A375 (cell line): Measurements from ENCODE around the gene UGDH. TPM values are rescaled to one million over a fixed set of nuclear protein-coding genes. Genes with fewer than 3 reads are reported as not detected.

Experiments used
- total RNA-seq: library from RNA; depleted of rRNA; stranded (reverse); fragments of >200 nt; shearing (Covaris generic); gene quantifications from 2 replicates; pipeline ENCODE4 v1.2.3, GENCODE V29; 2014; rRNA removed

UGDH gene
- total RNA-seq = 23.6 and 36.9 TPM in 2 replicates

DNA sequence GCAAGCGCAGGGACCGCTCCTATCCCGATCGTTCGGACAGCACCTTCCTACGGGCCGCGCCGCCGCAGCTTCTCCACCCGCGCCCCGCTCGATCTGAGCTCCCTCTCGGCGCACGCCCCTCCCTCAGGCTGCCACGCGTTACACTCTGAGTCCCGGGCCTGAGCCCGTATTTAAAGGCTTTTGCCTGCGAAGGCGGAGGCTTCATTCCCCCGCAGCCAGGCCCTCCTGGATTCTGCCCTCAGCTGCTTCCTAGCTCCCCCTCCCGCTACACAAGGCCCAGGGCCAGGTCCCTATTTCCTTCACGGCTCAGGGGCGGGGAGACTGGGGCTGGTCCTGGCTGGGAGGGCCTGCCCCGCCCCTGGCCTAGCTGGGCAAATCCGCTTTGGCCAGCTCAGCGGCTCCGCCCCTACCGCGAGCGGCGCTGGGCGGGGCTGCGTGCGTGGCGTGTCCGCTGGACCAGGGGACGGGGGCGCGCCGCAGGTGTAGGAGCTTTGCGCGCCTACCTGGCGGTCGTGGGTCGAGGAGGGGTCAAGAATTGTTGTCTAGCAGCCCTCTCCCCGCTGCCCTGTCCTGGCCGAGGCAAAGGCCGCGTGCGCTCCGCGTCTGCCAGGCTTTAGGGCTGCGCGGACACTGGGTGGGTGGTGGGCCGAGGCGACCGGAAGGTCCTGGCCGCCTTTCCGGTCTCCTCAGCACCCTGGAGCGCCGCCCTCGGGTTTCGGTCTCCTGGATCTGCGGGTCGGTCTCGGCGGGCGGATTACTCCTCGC is at the start of gene UGDH:
TSS of gene UGDH (minus strand) at position 144 of the 765 bp plus-strand sequence. CDS start 5,927 bp downstream, outside the sequence.

DNA sequence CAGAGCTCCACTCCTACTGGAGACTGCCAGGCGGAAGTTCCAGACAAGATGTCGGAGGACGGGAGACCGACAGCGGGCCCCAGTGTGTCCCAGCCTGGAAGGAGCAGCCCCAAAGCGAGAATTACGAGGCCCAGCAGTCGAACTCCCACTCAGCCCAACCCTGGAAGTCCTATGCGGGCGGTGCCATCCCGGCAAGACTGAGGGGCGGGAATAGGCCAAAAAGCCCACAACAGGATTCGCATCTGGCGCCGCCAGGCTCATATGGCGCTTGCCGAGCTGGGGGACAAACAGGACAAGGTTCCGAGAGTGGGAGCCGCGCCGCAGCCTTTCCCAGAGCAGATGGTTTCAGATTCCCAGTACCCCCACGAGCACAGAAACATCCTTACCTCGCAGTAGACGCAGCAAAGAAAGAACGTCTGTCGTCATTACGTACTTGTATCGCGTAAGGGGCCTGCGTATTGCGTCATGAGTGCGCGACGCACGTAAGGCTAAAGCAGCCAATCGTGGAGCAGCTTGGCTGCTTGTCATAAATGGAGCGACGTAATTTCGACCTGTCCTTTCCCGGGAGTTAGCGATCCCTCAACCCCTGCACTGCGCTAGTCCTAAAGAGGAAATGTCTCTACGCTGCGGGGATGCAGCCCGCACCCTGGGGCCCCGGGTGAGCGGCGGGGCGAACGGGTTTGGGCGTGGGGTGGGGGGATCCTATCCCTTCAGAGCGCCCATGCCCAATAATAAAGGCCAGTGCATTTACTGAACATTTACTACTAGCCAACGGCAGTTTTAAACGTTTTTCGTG is 68.5 kb downstream of the UGDH start, which contains the start of the genes LIAS and RPL9:
TSS of gene LIAS (plus strand) at position 552 of the 796 bp plus-strand sequence. CDS start at position 614, 62 bp downstream.
TSS of gene RPL9 (minus strand) at position 418 of the 796 bp plus-strand sequence. CDS start 483 bp downstream, outside the sequence.

Other genes with a start within 250 kb of the UGDH start
- 99.4 and 101 TPM in 2 replicates for gene RFC1, start 161.1 kb downstream of the UGDH start, total RNA-seq
- not detected in 2 replicates for gene KLB, start 120.5 kb downstream of the UGDH start, total RNA-seq
- 4,442 and 5,509 TPM in 2 replicates for gene RPL9, start 68.5 kb downstream of the UGDH start, total RNA-seq
- gene LIAS, start 68.4 kb downstream of the UGDH start, total RNA-seq = 8.1 and 12.8 TPM in 2 replicates
- 3.1 and 5.0 TPM in 2 replicates for gene SMIM14, start 111.4 kb upstream of the UGDH start, total RNA-seq
- 34.1 and 68.3 TPM in 2 replicates for gene UBE2K, start 170.7 kb upstream of the UGDH start, total RNA-seq